ENCODE results near the gene ATXN1.
"Not testable (repeated sequence)": the region's sequence is repeated elsewhere in the genome, so short reads cannot be mapped to it uniquely, and the experiment has no call there.

DNA sequence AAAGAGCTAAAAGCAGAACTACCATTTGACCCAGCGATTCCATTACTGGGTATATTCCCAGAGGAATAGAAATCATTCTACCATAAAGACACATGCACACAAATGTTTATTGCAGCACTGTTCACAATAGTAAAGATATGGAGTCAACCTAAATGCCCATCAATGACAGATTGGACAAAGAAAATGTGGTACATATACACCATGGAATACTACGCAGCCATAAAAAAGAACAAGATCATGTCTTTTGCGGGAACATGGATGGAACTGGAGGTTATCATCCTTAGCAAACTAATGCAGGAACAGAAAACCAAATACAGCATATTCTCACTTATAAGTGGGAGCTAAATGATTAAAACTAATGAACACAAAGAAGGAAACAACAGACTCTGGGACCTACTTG, 23.7 kb upstream of the ATXN1 start:
- not testable (repeated sequence) for TF ChIP-seq EP300 (IDR thresholded peaks at IDR 0.05; ENCODE audit: borderline replicate concordance in 1 of 2, low read depth in 2 of 2, low read length in 2 of 2); CTCF (IDR thresholded peaks at IDR 0.05; ENCODE audit: control extremely low read depth in 1 of 3, insufficient read depth in 1 of 3, low read depth in 1 of 3, low read length in 3 of 3); USF2 (IDR thresholded peaks at IDR 0.05; ENCODE audit: low read length); RAD21 (IDR thresholded peaks at IDR 0.05 in 1 of 2, conservative IDR thresholded peaks at IDR 0.05 in 1 of 2; ENCODE audit: low read depth in 2 of 2, low read length in 2 of 2); MAX (IDR thresholded peaks at IDR 0.05); EZH2 (IDR thresholded peaks at IDR 0.05; ENCODE audit: low read depth, low read length, severe bottlenecking); SP1 (IDR thresholded peaks at IDR 0.05; ENCODE audit: low read depth, low read length); CHD1 (IDR thresholded peaks at IDR 0.05; ENCODE audit: low read depth, low read length); POLR2A (IDR thresholded peaks at IDR 0.05; ENCODE audit: control extremely low read depth in 1 of 2, low read depth in 2 of 2, low read length in 2 of 2); PHF8 (conservative IDR thresholded peaks at IDR 0.05; ENCODE audit: low read depth, low read length)
